GM23338 (cell line): Measurements from ENCODE around the gene EMC10. TPM values are rescaled to one million over a fixed set of nuclear protein-coding genes. Genes with fewer than 3 reads are reported as not detected.

Experiments used
- ATAC-seq: fragments of 200-7000 bp; cut with Tn5 transposase; 3 replicates; pipeline ENCODE4 v1.9.1; 2020
- DNase-seq: peaks from one replicate; pipeline ENCODE4 v3.0.0-alpha.2; 2015; ENCODE audit warnings: low spot score
- H2AFZ ChIP-seq: fragments of 200-600 bp; sonication (generic); 2 replicates; pipeline ENCODE4 v1.8.0; 2016; ENCODE audit warnings: antibody characterized with exemption, mild to moderate bottlenecking, moderate library complexity
- H3F3A ChIP-seq: fragments of 200-600 bp; sonication (generic); replicated peaks from 2 replicates; pipeline ENCODE4 v1.8.0; 2017; ENCODE audit warnings: antibody characterized with exemption, mixed run types, low read depth
- H3K27ac ChIP-seq: fragments of 200-600 bp; sonication (generic); 2 replicates; pipeline ENCODE4 v1.6.1; 2016; ENCODE audit warnings: low read depth
- H3K27me3 ChIP-seq: fragments of 200-600 bp; sonication (generic); 2 replicates; pipeline ENCODE4 v1.8.0; 2016; ENCODE audit warnings: mild to moderate bottlenecking, mixed run types, moderate library complexity; ENCODE audit not compliant: insufficient read depth
- H3K36me3 ChIP-seq: fragments of 200-600 bp; sonication (generic); 2 replicates; pipeline ENCODE4 v1.8.0; 2016; ENCODE audit warnings: mild to moderate bottlenecking; ENCODE audit not compliant: insufficient read depth
- H3K4me1 ChIP-seq: fragments of 200-600 bp; sonication (generic); 2 replicates; pipeline ENCODE4 v1.8.0; 2016; ENCODE audit warnings: mild to moderate bottlenecking, moderate library complexity; ENCODE audit not compliant: insufficient read depth
- H3K4me2 ChIP-seq: fragments of 200-600 bp; sonication (generic); 2 replicates; pipeline ENCODE4 v1.7.1; 2017; ENCODE audit warnings: mixed run types
- H3K4me3 ChIP-seq: fragments of 200-600 bp; sonication (generic); 2 replicates; pipeline ENCODE4 v1.6.1; 2016; ENCODE audit warnings: mixed run types
- H3K79me2 ChIP-seq: fragments of 200-600 bp; sonication (generic); replicated peaks from 2 replicates; pipeline ENCODE4 v1.8.0; 2017; ENCODE audit warnings: mild to moderate bottlenecking; ENCODE audit not compliant: insufficient read depth
- H3K9me2 ChIP-seq: fragments of 200-600 bp; sonication (generic); 2 replicates; pipeline ENCODE4 v1.8.0; 2017; ENCODE audit not compliant: insufficient read depth
- H4K20me1 ChIP-seq: fragments of 200-600 bp; sonication (generic); replicated peaks from 2 replicates; pipeline ENCODE4 v1.8.0; 2017; ENCODE audit warnings: mild to moderate bottlenecking; ENCODE audit not compliant: insufficient read depth
- H3K27ac Mint-ChIP-seq: 2 replicates; pipeline ENCODE4 v1.8.0; 2020; ENCODE audit warnings: inconsistent platforms, mild to moderate bottlenecking, moderate library complexity, mixed read lengths
- H3K27me3 Mint-ChIP-seq: 3 replicates; pipeline ENCODE4 v1.8.0; 2022; ENCODE audit warnings: low read depth, mild to moderate bottlenecking, moderate library complexity, mixed read lengths, inconsistent platforms; ENCODE audit not compliant: insufficient read depth, poor library complexity
- H3K36me3 Mint-ChIP-seq: 3 replicates; pipeline ENCODE4 v1.8.0; 2021; ENCODE audit warnings: low read depth, mild to moderate bottlenecking, inconsistent platforms, moderate library complexity, mixed read lengths
- H3K4me1 Mint-ChIP-seq: 3 replicates; pipeline ENCODE4 v1.8.0; 2020; ENCODE audit warnings: mild to moderate bottlenecking, inconsistent platforms, mixed read lengths
- H3K4me3 Mint-ChIP-seq: 3 replicates; pipeline ENCODE4 v1.8.0; 2021; ENCODE audit warnings: moderate library complexity, mild to moderate bottlenecking, inconsistent platforms, mixed read lengths
- H3K9me3 Mint-ChIP-seq: 3 replicates; pipeline ENCODE4 v1.8.0; 2020; ENCODE audit warnings: moderate library complexity, mild to moderate bottlenecking, inconsistent platforms, mixed read lengths
- CREB1 ChIP-seq: fragments of 250-450 bp; sonication (Bioruptor Pico); IDR thresholded peaks from 2 replicates; pipeline ENCODE4 v1.5.0; 2020; ENCODE audit warnings: low read depth, mild to moderate bottlenecking, moderate library complexity
- CTCF ChIP-seq, 2 experiments: fragments of 200-600 bp in 1 of 2; sonication (generic) in 1 of 2; conservative IDR thresholded peaks; 2 replicates each; pipeline versions ENCODE4 v1.5.1 to v1.6.1; 2016 to 2017; ENCODE audit warnings: antibody characterized with exemption in 2 of 2, low read depth in 2 of 2, mild to moderate bottlenecking in 2 of 2, moderate library complexity in 1 of 2
- EZH2 ChIP-seq: fragments of 200-600 bp; sonication (generic); IDR thresholded peaks from one replicate; pipeline ENCODE4 v1.8.0; 2017; ENCODE audit warnings: antibody characterized with exemption, mild to moderate bottlenecking, low read depth; ENCODE audit not compliant: unreplicated experiment
- EZH2phosphoT487 ChIP-seq: fragments of 200-600 bp; sonication (generic); IDR thresholded peaks from one replicate; pipeline ENCODE4 v1.8.1; 2018; ENCODE audit warnings: antibody characterized with exemption; ENCODE audit not compliant: unreplicated experiment
- JUNB ChIP-seq: IDR thresholded peaks from one replicate; pipeline ENCODE4 v1.6.1; 2016; ENCODE audit warnings: antibody characterized with exemption; ENCODE audit not compliant: unreplicated experiment
- NANOG ChIP-seq: IDR thresholded peaks from 2 replicates; pipeline ENCODE4 v1.6.1; 2016; ENCODE audit warnings: antibody characterized with exemption, borderline replicate concordance
- POLR2AphosphoS5 ChIP-seq: IDR thresholded peaks from 2 replicates; pipeline ENCODE4 v1.6.1; 2016; ENCODE audit warnings: antibody characterized with exemption, low read depth
- STAT1 ChIP-seq: IDR thresholded peaks from one replicate; pipeline ENCODE4 v1.6.1; 2016; ENCODE audit warnings: antibody characterized with exemption; ENCODE audit not compliant: unreplicated experiment
- ZNF114 ChIP-seq: fragments of 250-450 bp; sonication (Bioruptor Pico); IDR thresholded peaks from 2 replicates; pipeline ENCODE4 v1.5.0; 2020; ENCODE audit warnings: mild to moderate bottlenecking, moderate library complexity
- ZNF331 ChIP-seq: fragments of 250-450 bp; sonication (Bioruptor Pico); IDR thresholded peaks from 2 replicates; pipeline ENCODE4 v1.5.0; 2020; ENCODE audit warnings: low read depth, mild to moderate bottlenecking, moderate library complexity
- polyA plus RNA-seq: library from polyadenylated mRNA; unstranded; fragments of >200 nt; fragmentation: Nextera tagmentation; extraction: Ambion mirVana; gene quantifications from 2 replicates; pipeline ENCODE4 v1.2.1, GENCODE V29; 2016
- total RNA-seq: library from RNA; depleted of rRNA; stranded (reverse); fragments of >200 nt; shearing (Covaris generic); gene quantifications from 2 replicates; pipeline ENCODE4 v1.2.3, GENCODE V29; 2014
- TF ChIP-seq, protein P1 (sequence below): fragments of 250-450 bp; sonication (Bioruptor Pico); IDR thresholded peaks from 2 replicates; pipeline ENCODE4 v1.5.0; 2020; ENCODE audit warnings: mild to moderate bottlenecking, moderate library complexity
- TF ChIP-seq, protein P2 (sequence below): IDR thresholded peaks from one replicate; pipeline ENCODE4 v1.6.1; 2018; ENCODE audit warnings: antibody characterized with exemption; ENCODE audit not compliant: unreplicated experiment
- TF ChIP-seq, protein P3 (sequence below): IDR thresholded peaks from 2 replicates; pipeline ENCODE4 v1.6.1; 2016; ENCODE audit warnings: antibody characterized with exemption

Gene EMC10
- total and polyA plus RNA-seq, 2 experiments from 2014 or later = 24.8 to 113 TPM

DNA sequence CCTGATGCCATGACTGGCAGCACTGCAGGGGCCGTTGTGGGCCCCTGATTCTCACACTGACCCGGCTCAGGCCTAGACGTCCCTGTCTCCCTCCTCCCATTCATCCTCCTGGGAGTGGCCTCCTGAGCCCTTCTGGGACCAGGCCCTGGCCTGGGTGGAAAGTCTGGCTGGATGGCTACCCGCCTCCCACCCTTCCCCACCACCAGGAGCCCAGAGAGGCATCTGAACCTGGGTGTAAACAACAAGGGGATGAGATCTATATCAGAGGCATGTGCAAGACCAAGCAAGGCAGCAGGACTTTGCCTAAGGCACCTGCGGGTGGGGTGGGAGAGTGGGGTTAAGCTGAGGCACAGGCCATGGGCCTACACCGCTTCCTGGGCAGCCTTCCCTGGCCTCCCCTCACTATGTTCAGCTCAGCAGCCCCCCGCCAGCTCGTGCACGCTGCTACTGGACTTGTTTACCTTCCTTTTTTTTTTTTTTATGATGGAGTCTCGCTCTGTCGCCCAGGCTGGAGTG lies 59.4 kb downstream of the EMC10 start:
- Histone ChIP-seq H2AFZ (no peak overlapping the region), H3K27ac (no peak overlapping the region), H3K27me3 (no peaks in the 10 kb centered on the region), H3K79me2 (no peaks in the 10 kb centered on the region), H3K36me3 (no peaks in the 10 kb centered on the region), H3K4me1 (no peaks in the 10 kb centered on the region), H3K4me3 (no peak overlapping the region), H3K4me2 (no peak overlapping the region), H3K9me2 (0 out of 2 replicates have a peak, but pooled peaks cover 3% of the 10 kb centered on the region), H3F3A (no peaks in the 10 kb centered on the region; the same call in 1 of the 2 replicates), H4K20me1 (no peaks in the 10 kb centered on the region)
- no peak overlapping the region for H3K27ac Mint-ChIP-seq
- H3K27me3 Mint-ChIP-seq = peaks cover 2% of the 10 kb centered on the region
- no peak for ATAC-seq
- H3K4me3 Mint-ChIP-seq = no peak overlapping the region
- no peaks in the 10 kb centered on the region for H3K4me1 Mint-ChIP-seq
- peaks cover 95% of the 10 kb centered on the region for H3K9me3 Mint-ChIP-seq
- peaks cover 38% of the 10 kb centered on the region for H3K36me3 Mint-ChIP-seq
- TF ChIP-seq NANOG (no peak), ZNF331 (no peak), CTCF (conservative IDR thresholded peaks at IDR 0.05; ENCODE audit: low read depth in 2 of 2) (no peak), STAT1 (no peak), JUNB (no peak), EZH2phosphoT487 (no peak), CREB1 (CRISPR knock-in tag) (no peak), ZNF114 (CRISPR knock-in tag) (no peak), POLR2AphosphoS5 (no peak), EZH2 (no peak)
- TF ChIP-seq, protein P1, sequence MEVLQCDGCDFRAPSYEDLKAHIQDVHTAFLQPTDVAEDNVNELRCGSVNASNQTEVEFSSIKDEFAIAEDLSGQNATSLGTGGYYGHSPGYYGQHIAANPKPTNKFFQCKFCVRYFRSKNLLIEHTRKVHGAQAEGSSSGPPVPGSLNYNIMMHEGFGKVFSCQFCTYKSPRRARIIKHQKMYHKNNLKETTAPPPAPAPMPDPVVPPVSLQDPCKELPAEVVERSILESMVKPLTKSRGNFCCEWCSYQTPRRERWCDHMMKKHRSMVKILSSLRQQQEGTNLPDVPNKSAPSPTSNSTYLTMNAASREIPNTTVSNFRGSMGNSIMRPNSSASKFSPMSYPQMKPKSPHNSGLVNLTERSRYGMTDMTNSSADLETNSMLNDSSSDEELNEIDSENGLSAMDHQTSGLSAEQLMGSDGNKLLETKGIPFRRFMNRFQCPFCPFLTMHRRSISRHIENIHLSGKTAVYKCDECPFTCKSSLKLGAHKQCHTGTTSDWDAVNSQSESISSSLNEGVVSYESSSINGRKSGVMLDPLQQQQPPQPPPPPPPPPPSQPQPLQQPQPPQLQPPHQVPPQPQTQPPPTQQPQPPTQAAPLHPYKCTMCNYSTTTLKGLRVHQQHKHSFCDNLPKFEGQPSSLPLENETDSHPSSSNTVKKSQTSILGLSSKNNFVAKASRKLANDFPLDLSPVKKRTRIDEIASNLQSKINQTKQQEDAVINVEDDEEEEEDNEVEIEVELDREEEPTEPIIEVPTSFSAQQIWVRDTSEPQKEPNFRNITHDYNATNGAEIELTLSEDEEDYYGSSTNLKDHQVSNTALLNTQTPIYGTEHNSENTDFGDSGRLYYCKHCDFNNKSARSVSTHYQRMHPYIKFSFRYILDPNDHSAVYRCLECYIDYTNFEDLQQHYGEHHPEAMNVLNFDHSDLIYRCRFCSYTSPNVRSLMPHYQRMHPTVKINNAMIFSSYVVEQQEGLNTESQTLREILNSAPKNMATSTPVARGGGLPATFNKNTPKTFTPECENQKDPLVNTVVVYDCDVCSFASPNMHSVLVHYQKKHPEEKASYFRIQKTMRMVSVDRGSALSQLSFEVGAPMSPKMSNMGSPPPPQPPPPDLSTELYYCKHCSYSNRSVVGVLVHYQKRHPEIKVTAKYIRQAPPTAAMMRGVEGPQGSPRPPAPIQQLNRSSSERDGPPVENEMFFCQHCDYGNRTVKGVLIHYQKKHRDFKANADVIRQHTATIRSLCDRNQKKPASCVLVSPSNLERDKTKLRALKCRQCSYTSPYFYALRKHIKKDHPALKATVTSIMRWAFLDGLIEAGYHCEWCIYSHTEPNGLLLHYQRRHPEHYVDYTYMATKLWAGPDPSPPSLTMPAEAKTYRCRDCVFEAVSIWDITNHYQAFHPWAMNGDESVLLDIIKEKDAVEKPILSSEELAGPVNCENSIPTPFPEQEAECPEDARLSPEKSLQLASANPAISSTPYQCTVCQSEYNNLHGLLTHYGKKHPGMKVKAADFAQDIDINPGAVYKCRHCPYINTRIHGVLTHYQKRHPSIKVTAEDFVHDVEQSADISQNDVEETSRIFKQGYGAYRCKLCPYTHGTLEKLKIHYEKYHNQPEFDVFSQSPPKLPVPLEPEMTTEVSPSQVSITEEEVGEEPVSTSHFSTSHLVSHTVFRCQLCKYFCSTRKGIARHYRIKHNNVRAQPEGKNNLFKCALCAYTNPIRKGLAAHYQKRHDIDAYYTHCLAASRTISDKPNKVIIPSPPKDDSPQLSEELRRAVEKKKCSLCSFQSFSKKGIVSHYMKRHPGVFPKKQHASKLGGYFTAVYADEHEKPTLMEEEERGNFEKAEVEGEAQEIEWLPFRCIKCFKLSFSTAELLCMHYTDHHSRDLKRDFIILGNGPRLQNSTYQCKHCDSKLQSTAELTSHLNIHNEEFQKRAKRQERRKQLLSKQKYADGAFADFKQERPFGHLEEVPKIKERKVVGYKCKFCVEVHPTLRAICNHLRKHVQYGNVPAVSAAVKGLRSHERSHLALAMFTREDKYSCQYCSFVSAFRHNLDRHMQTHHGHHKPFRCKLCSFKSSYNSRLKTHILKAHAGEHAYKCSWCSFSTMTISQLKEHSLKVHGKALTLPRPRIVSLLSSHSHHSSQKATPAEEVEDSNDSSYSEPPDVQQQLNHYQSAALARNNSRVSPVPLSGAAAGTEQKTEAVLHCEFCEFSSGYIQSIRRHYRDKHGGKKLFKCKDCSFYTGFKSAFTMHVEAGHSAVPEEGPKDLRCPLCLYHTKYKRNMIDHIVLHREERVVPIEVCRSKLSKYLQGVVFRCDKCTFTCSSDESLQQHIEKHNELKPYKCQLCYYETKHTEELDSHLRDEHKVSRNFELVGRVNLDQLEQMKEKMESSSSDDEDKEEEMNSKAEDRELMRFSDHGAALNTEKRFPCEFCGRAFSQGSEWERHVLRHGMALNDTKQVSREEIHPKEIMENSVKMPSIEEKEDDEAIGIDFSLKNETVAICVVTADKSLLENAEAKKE (CRISPR knock-in tag) = no peak
- TF ChIP-seq, protein P2, sequence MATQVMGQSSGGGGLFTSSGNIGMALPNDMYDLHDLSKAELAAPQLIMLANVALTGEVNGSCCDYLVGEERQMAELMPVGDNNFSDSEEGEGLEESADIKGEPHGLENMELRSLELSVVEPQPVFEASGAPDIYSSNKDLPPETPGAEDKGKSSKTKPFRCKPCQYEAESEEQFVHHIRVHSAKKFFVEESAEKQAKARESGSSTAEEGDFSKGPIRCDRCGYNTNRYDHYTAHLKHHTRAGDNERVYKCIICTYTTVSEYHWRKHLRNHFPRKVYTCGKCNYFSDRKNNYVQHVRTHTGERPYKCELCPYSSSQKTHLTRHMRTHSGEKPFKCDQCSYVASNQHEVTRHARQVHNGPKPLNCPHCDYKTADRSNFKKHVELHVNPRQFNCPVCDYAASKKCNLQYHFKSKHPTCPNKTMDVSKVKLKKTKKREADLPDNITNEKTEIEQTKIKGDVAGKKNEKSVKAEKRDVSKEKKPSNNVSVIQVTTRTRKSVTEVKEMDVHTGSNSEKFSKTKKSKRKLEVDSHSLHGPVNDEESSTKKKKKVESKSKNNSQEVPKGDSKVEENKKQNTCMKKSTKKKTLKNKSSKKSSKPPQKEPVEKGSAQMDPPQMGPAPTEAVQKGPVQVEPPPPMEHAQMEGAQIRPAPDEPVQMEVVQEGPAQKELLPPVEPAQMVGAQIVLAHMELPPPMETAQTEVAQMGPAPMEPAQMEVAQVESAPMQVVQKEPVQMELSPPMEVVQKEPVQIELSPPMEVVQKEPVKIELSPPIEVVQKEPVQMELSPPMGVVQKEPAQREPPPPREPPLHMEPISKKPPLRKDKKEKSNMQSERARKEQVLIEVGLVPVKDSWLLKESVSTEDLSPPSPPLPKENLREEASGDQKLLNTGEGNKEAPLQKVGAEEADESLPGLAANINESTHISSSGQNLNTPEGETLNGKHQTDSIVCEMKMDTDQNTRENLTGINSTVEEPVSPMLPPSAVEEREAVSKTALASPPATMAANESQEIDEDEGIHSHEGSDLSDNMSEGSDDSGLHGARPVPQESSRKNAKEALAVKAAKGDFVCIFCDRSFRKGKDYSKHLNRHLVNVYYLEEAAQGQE = no peak
- TF ChIP-seq, protein P3, sequence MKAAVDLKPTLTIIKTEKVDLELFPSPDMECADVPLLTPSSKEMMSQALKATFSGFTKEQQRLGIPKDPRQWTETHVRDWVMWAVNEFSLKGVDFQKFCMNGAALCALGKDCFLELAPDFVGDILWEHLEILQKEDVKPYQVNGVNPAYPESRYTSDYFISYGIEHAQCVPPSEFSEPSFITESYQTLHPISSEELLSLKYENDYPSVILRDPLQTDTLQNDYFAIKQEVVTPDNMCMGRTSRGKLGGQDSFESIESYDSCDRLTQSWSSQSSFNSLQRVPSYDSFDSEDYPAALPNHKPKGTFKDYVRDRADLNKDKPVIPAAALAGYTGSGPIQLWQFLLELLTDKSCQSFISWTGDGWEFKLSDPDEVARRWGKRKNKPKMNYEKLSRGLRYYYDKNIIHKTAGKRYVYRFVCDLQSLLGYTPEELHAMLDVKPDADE = no peak
- no peak for DNase-seq
